ENCODE results near the gene CATSPER1.
"Not testable (repeated sequence)": the region's sequence is repeated elsewhere in the genome, so short reads cannot be mapped to it uniquely, and the experiment has no call there.

The CATSPER1 gene

GRCh38 chr11:66039765-66040164 is 13.5 kb upstream of the CATSPER1 start:
- H3K9me3 ChIP-seq (ENCODE audit: control insufficient read depth, insufficient read depth, low read depth, low read length), result peaks cover 11% of the 10 kb centered on the region; the same call in 1 of the 2 replicates
- no peak overlapping the region for H3K4me3 ChIP-seq (ENCODE audit: low read depth, low read length)
- H3K27me3 ChIP-seq (ENCODE audit: control insufficient read depth, insufficient read depth, low read length), result no peaks in the 10 kb centered on the region
- no peak overlapping the region for H3K9ac ChIP-seq (ENCODE audit: low read length)
- peaks cover 2% of the 10 kb centered on the region for H3K4me1 ChIP-seq (ENCODE audit: control insufficient read depth, insufficient read depth, low read length)
- H3K27ac ChIP-seq (ENCODE audit: low read depth, low read length), result no peak overlapping the region
- peaks cover 15% of the 10 kb centered on the region; the same call in 1 of the 2 replicates for H3K36me3 ChIP-seq (ENCODE audit: control insufficient read depth, insufficient read depth, low read length)

DNA sequence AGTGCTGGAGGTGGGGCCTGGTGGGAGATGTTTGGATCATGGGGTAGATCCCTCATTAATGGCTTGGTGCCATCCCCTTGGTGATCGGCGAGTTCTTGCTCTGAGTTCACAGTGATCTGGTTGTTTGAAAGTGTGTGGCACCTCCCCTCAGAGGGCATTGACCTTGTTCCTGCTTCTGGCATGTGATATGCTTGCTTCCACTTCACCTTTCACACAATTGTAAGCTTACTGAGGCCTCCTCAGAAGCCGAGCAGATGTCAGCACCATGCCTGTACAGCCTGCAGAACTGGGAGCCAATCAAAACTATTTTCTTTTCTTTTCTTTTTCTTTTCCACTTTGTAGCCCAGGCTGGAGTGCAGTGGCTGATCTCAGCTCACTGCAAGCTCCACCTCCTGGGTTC is 11.0 kb upstream of the CATSPER1 start:
- peaks cover 5% of the 10 kb centered on the region; the same call in 1 of the 2 replicates for H3K36me3 ChIP-seq (ENCODE audit: control insufficient read depth, insufficient read depth, low read length)
- H3K4me3 ChIP-seq (ENCODE audit: low read depth, low read length), result no peak overlapping the region
- no peak overlapping the region for H3K9ac ChIP-seq (ENCODE audit: low read length)
- H3K27me3 ChIP-seq (ENCODE audit: control insufficient read depth, insufficient read depth, low read length), result no peaks in the 10 kb centered on the region
- H3K27ac ChIP-seq (ENCODE audit: low read depth, low read length), result no peak overlapping the region
- H3K9me3 ChIP-seq (ENCODE audit: control insufficient read depth, insufficient read depth, low read depth, low read length), result peaks cover 11% of the 10 kb centered on the region; the same call in 1 of the 2 replicates
- H3K4me1 ChIP-seq (ENCODE audit: control insufficient read depth, insufficient read depth, low read length), result no peaks in the 10 kb centered on the region

DNA sequence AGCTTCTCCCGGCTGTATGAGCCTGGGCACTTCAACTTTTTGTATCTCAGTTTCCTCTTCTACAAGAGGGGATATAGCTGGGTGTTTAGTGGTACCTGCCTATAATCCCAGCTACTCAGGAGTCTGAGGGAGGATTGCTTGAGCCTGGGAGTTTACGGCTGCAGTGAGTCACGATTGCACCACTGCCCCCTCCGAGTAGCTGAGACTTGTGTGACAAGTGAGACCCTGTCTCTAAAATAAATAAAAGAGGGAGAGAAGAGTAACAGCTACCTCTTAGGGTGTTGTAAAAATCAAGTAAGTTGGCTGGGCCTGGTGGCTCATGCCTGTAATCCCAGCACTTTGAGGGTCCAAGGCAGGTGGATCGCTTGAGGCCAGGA is 10.0 kb upstream of the CATSPER1 start:
- Histone ChIP-seq H3K4me1 (ENCODE audit: control insufficient read depth, insufficient read depth, low read length) (no peaks in the 10 kb centered on the region), H3K27ac (ENCODE audit: low read depth, low read length) (no peak overlapping the region), H3K27me3 (ENCODE audit: control insufficient read depth, insufficient read depth, low read length) (no peaks in the 10 kb centered on the region), H3K4me3 (ENCODE audit: low read depth, low read length) (no peak overlapping the region), H3K9ac (ENCODE audit: low read length) (no peak overlapping the region), H3K36me3 (ENCODE audit: control insufficient read depth, insufficient read depth, low read length) (0 out of 2 replicates have a peak, but pooled peaks cover 2% of the 10 kb centered on the region), H3K9me3 (ENCODE audit: control insufficient read depth, insufficient read depth, low read depth, low read length) (peaks cover 11% of the 10 kb centered on the region; the same call in 1 of the 2 replicates)

GRCh38 chr11:66035653-66036333 is 9.5 kb upstream of the CATSPER1 start:
- Histone ChIP-seq H3K4me3 (ENCODE audit: low read depth, low read length) (no peak overlapping the region), H3K36me3 (ENCODE audit: control insufficient read depth, insufficient read depth, low read length) (0 out of 2 replicates have a peak, but pooled peaks cover 1% of the 10 kb centered on the region), H3K27me3 (ENCODE audit: control insufficient read depth, insufficient read depth, low read length) (no peaks in the 10 kb centered on the region), H3K9ac (ENCODE audit: low read length) (no peak overlapping the region), H3K4me1 (ENCODE audit: control insufficient read depth, insufficient read depth, low read length) (no peaks in the 10 kb centered on the region), H3K9me3 (ENCODE audit: control insufficient read depth, insufficient read depth, low read depth, low read length) (peaks cover 11% of the 10 kb centered on the region; the same call in 1 of the 2 replicates), H3K27ac (ENCODE audit: low read depth, low read length) (no peak overlapping the region)

DNA sequence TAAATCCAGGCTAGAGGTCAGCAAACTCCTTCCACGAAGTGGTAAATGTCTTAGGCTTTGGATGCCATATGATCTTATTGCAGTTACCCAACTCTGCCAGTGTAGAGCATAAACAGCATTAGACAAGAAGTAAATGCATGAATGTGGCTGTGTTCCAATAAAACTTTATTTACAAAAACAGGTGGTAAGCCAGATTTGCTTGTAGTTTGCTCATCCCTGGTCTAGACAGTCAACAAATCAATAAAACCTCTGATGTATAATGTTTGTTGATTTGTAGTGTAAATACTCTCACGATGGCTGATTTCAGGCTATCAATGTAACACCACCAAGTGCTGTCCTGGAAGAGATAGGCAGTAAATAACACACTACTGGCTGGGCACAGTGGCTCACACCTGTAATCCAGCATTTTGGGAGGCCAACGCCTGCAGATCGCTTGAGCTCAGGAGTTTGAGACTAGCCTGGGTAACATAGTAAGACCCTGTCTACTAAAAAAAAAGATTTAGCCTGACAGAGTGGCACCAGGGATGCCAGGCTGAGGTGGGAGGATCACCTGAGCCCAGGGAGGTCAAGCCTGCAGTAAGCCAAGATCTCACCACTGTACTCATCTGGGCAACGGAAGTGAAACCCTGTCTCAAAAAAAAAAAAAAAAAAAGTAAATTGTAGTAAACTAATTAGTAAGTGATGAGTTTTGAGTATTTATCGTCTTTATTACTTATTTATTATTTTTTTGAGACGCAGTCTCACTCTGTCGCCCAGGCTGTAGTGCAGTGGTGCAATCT is 6.9 kb upstream of the CATSPER1 start:
- Histone ChIP-seq H3K4me1 (ENCODE audit: control insufficient read depth, insufficient read depth, low read length) (no peaks in the 10 kb centered on the region), H3K27me3 (ENCODE audit: control insufficient read depth, insufficient read depth, low read length) (no peaks in the 10 kb centered on the region; the same call in 1 of the 2 replicates), H3K9me3 (ENCODE audit: control insufficient read depth, insufficient read depth, low read depth, low read length) (peaks cover 11% of the 10 kb centered on the region; the same call in 1 of the 2 replicates), H3K4me3 (ENCODE audit: low read depth, low read length) (no peak overlapping the region), H3K36me3 (ENCODE audit: control insufficient read depth, insufficient read depth, low read length) (no peaks in the 10 kb centered on the region), H3K9ac (ENCODE audit: low read length) (no peak overlapping the region), H3K27ac (ENCODE audit: low read depth, low read length) (no peak overlapping the region)

DNA sequence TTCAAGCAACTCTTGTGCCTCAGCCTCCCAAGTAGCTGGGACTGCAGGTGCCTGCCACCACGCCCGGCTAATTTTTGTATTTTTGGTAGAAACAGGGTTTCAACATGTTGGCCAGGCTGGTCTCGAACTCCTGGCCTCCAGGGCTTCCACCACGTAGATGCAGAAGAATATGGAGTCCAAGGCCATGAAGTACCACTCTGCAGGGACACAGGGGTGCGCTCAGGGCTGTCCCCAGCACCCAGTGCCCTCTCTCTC is 3.2 kb downstream of the CATSPER1 start:
- not testable (repeated sequence) for H3K27ac ChIP-seq (ENCODE audit: low read depth, low read length); H3K4me1 ChIP-seq (ENCODE audit: control insufficient read depth, insufficient read depth, low read length); H3K9me3 ChIP-seq (ENCODE audit: control insufficient read depth, insufficient read depth, low read depth, low read length); H3K4me3 ChIP-seq (ENCODE audit: low read depth, low read length); H3K9ac ChIP-seq (ENCODE audit: low read length); H3K36me3 ChIP-seq (ENCODE audit: control insufficient read depth, insufficient read depth, low read length)
- peaks cover 22% of the 10 kb centered on the region for H3K27me3 ChIP-seq (ENCODE audit: control insufficient read depth, insufficient read depth, low read length)

DNA sequence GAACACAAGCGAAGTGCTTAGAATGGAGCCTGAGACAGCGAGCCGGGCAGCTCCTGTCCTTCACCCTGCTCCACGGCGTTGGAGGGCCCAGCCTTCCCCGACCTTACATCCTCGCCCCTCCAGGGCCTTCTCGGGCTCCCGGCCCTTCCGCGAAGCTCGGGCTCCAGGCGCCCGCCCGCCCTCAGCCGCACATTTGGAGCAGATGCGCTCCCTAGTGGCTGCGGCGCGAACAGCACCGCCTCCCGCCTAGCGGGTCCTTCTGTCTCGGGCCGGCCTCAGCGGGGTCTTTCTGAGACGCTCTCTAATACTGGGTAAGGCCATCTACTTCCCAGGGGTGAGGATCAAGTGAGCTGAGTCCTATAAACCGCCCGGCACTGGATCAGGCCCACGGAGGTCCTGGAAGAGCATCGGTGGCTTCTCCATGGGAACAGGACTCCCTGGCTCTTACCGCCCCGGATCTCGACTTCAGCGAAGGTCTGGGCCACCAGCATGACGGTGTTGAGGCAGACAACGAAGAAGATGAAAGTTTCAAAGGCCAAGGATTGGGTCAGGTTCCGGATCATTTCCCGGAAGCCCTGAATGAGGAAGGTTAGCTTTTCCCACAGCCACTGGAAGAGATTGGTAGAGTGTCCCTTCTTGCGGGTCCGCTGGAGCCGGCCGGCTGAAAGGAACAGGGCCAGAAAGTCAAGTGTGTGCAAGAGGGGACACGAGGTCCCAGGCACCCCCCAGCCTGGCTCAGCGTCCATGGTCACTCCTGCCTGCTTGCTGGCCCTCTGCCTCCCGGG is 3.7 kb downstream of the CATSPER1 start:
- no peaks in the 10 kb centered on the region for H3K9me3 ChIP-seq (ENCODE audit: control insufficient read depth, insufficient read depth, low read depth, low read length)
- peaks cover 22% of the 10 kb centered on the region for H3K27me3 ChIP-seq (ENCODE audit: control insufficient read depth, insufficient read depth, low read length)
- H3K27ac ChIP-seq (ENCODE audit: low read depth, low read length), result no peak overlapping the region
- no peak overlapping the region for H3K9ac ChIP-seq (ENCODE audit: low read length)
- H3K4me3 ChIP-seq (ENCODE audit: low read depth, low read length), result 0 out of 2 replicates have a peak overlapping the region, but pooled peaks have one; percentile 23
- no peaks in the 10 kb centered on the region for H3K36me3 ChIP-seq (ENCODE audit: control insufficient read depth, insufficient read depth, low read length)
- no peaks in the 10 kb centered on the region for H3K4me1 ChIP-seq (ENCODE audit: control insufficient read depth, insufficient read depth, low read length)

GRCh38 chr11:66020618-66021357 is 5.5 kb downstream of the CATSPER1 start:
- Histone ChIP-seq H3K9ac (ENCODE audit: low read length) (no peak overlapping the region), H3K9me3 (ENCODE audit: control insufficient read depth, insufficient read depth, low read depth, low read length) (no peaks in the 10 kb centered on the region), H3K36me3 (ENCODE audit: control insufficient read depth, insufficient read depth, low read length) (no peaks in the 10 kb centered on the region), H3K27me3 (ENCODE audit: control insufficient read depth, insufficient read depth, low read length) (peaks cover 22% of the 10 kb centered on the region), H3K27ac (ENCODE audit: low read depth, low read length) (no peak overlapping the region), H3K4me1 (ENCODE audit: control insufficient read depth, insufficient read depth, low read length) (no peaks in the 10 kb centered on the region), H3K4me3 (ENCODE audit: low read depth, low read length) (no peak overlapping the region)

- H3K9me3 ChIP-seq (ENCODE audit: control insufficient read depth, insufficient read depth, low read depth, low read length), result no peaks in the 10 kb centered on the region
- H3K36me3 ChIP-seq (ENCODE audit: control insufficient read depth, insufficient read depth, low read length), result no peaks in the 10 kb centered on the region
- no peak overlapping the region for H3K27ac ChIP-seq (ENCODE audit: low read depth, low read length)
- no peak overlapping the region for H3K9ac ChIP-seq (ENCODE audit: low read length)
- H3K4me3 ChIP-seq (ENCODE audit: low read depth, low read length), result no peak overlapping the region
- H3K4me1 ChIP-seq (ENCODE audit: control insufficient read depth, insufficient read depth, low read length), result no peaks in the 10 kb centered on the region
- peaks cover 22% of the 10 kb centered on the region for H3K27me3 ChIP-seq (ENCODE audit: control insufficient read depth, insufficient read depth, low read length)
These were observed 6.1 kb downstream of the CATSPER1 start for GRCh38 chr11:66020212-66020611.

DNA sequence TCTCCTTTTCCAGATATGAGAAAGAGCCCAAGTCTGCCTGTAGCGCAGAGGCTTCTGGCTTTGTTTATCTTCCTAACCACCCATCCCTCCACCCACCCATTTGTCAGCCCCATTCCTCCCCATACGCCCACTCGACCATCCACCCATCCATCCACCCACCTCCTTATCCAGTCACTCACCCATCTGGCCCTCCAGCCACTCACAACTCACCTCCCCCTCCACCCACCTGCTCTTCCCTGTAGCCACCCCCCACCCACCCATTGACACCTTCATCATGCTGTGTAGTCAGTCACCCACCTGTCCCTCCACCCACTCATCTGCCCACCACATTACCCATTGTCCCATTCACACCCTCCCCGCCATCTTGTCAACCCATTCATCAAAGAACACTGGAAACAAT is 9.0 kb downstream of the CATSPER1 start:
- H3K4me1 ChIP-seq (ENCODE audit: control insufficient read depth, insufficient read depth, low read length), result peaks cover 7% of the 10 kb centered on the region; the same call in 1 of the 2 replicates
- H3K9me3 ChIP-seq (ENCODE audit: control insufficient read depth, insufficient read depth, low read depth, low read length), result no peaks in the 10 kb centered on the region
- no peaks in the 10 kb centered on the region for H3K36me3 ChIP-seq (ENCODE audit: control insufficient read depth, insufficient read depth, low read length)
- peaks cover 14% of the 10 kb centered on the region for H3K27me3 ChIP-seq (ENCODE audit: control insufficient read depth, insufficient read depth, low read length)
- no peak overlapping the region for H3K9ac ChIP-seq (ENCODE audit: low read length)
- no peak overlapping the region for H3K27ac ChIP-seq (ENCODE audit: low read depth, low read length)
- no peak overlapping the region for H3K4me3 ChIP-seq (ENCODE audit: low read depth, low read length)
